ENCODE results near the gene SLC5A11. TPM values are rescaled to one million over a fixed set of nuclear protein-coding genes. Genes with fewer than 3 reads are reported as not detected.

SLC5A11 gene
- total and polyA plus RNA-seq, 2 experiments from 2014 or later, result 1.2 to 1.7 TPM

DNA sequence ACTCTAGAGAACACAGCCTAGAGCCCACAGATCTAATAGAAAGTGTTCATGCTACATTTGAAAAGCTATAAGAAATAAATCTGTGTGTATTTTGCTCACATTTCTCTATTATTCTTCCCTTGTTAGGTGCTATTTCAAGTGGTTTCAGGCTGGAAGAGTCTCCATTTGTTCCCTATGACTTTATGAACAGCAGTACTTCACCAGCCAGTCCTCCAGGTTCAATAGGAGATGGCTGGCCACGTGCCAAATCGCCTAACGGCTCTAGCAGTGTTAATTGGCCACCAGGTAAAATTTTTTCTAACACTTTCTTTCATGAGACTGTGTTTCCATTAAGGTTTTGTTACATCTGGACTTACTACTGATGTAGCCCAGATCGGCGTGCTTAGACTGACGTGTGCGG is 30.7 kb upstream of the SLC5A11 start:
- DNase-seq (ENCODE audit: low spot score), result no peak
- H2AFZ ChIP-seq, result no peak overlapping the region
- no peaks in the 10 kb centered on the region for H3K27me3 ChIP-seq
- no peak for TF ChIP-seq EZH2phosphoT487 (IDR thresholded peaks at IDR 0.05; ENCODE audit: low read depth, severe bottlenecking, unreplicated experiment)
- TF ChIP-seq, protein P1, sequence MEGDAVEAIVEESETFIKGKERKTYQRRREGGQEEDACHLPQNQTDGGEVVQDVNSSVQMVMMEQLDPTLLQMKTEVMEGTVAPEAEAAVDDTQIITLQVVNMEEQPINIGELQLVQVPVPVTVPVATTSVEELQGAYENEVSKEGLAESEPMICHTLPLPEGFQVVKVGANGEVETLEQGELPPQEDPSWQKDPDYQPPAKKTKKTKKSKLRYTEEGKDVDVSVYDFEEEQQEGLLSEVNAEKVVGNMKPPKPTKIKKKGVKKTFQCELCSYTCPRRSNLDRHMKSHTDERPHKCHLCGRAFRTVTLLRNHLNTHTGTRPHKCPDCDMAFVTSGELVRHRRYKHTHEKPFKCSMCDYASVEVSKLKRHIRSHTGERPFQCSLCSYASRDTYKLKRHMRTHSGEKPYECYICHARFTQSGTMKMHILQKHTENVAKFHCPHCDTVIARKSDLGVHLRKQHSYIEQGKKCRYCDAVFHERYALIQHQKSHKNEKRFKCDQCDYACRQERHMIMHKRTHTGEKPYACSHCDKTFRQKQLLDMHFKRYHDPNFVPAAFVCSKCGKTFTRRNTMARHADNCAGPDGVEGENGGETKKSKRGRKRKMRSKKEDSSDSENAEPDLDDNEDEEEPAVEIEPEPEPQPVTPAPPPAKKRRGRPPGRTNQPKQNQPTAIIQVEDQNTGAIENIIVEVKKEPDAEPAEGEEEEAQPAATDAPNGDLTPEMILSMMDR (IDR thresholded peaks at IDR 0.05; ENCODE audit: poor library complexity), result no peak
- TF ChIP-seq EZH2 (IDR thresholded peaks at IDR 0.05; ENCODE audit: borderline replicate concordance), result no peak
- H3K9me2 ChIP-seq (replicated peaks; ENCODE audit: insufficient read depth), result no peaks in the 10 kb centered on the region
- no peaks in the 10 kb centered on the region for H3K79me2 ChIP-seq
- H3K4me2 ChIP-seq, result no peak overlapping the region
- H3K4me3 ChIP-seq, result no peak overlapping the region
- H3K36me3 ChIP-seq (replicated peaks; ENCODE audit: insufficient read depth, low read depth), result no peaks in the 10 kb centered on the region
- no peaks in the 10 kb centered on the region for H3K4me1 ChIP-seq (ENCODE audit: insufficient read depth)
- no peaks in the 10 kb centered on the region for H4K20me1 ChIP-seq (ENCODE audit: insufficient read depth, poor library complexity, severe bottlenecking)
- no peak overlapping the region for H3K27ac ChIP-seq
- WGBS (ENCODE audit: low lambda C conversion rate, missing lambda C conversion rate), result 97% methylated on average over 7 of the region's 7 CpGs
- H3K9me3 ChIP-seq (ENCODE audit: low read depth), result no peaks in the 10 kb centered on the region

DNA sequence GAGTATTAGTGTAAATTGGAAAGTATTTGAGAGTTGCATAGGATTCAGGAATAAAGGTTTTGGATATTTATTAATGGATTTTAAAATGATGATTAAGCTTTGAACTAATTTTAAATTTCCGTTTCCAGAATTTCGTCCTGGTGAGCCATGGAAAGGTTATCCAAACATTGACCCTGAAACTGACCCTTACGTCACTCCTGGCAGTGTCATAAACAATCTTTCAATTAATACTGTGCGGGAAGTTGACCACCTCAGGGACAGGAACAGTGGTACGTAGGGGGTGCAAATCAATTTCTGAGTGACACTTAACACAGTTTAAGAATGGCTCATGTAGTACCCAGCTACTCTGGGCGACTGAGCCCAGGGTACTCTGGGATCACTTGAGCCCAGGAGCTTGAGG is 29.1 kb upstream of the SLC5A11 start:
- Histone ChIP-seq H3K79me2 (no peaks in the 10 kb centered on the region), H3K27me3 (no peaks in the 10 kb centered on the region), H4K20me1 (ENCODE audit: insufficient read depth, poor library complexity, severe bottlenecking) (no peaks in the 10 kb centered on the region), H3K9me2 (replicated peaks; ENCODE audit: insufficient read depth) (no peaks in the 10 kb centered on the region), H3K4me2 (no peak overlapping the region), H3K4me3 (no peak overlapping the region), H3K4me1 (ENCODE audit: insufficient read depth) (no peaks in the 10 kb centered on the region), H3K36me3 (replicated peaks; ENCODE audit: insufficient read depth, low read depth) (no peaks in the 10 kb centered on the region), H3K9me3 (ENCODE audit: low read depth) (no peaks in the 10 kb centered on the region), H2AFZ (no peak overlapping the region), H3K27ac (no peak overlapping the region)
- 91% methylated on average over 6 of the region's 6 CpGs for WGBS (ENCODE audit: low lambda C conversion rate, missing lambda C conversion rate)
- DNase-seq (ENCODE audit: low spot score), result no peak
- TF ChIP-seq EZH2 (IDR thresholded peaks at IDR 0.05; ENCODE audit: borderline replicate concordance) (no peak), EZH2phosphoT487 (IDR thresholded peaks at IDR 0.05; ENCODE audit: low read depth, severe bottlenecking, unreplicated experiment) (no peak)
- TF ChIP-seq, protein P1 (IDR thresholded peaks at IDR 0.05; ENCODE audit: poor library complexity), result no peak

DNA sequence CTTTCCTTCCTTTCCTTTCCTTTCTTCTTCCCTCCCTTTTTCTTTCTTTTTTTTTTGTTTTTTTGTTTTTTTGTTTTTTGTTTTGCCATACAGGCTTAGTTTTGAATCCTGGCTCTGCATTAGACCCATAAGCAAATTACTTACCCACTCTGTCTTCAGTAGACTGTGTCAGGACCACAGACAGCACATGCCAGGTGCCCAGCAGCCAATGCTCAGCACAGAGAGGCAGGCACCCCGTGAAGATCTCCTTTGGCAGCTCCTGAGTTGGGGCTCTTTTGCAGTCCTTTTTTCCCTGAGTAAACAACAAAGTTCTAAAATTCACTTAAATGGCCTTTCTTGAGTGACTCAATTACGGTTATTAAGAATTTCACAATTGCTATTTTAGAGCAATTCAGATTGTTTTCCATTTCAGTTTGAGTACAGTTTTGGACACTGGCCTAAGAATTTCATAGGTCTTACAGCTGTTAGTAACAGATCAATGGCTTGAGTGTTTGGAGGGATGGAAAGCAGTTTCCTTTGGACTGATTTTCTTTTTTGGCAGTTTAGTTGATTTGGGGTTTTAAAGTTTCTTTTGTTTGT is 26.2 kb upstream of the SLC5A11 start:
- no peaks in the 10 kb centered on the region for H3K36me3 ChIP-seq (replicated peaks; ENCODE audit: insufficient read depth, low read depth)
- no peaks in the 10 kb centered on the region for H3K9me3 ChIP-seq (ENCODE audit: low read depth)
- H3K79me2 ChIP-seq, result no peaks in the 10 kb centered on the region
- no peaks in the 10 kb centered on the region for H3K27me3 ChIP-seq
- no peak overlapping the region for H3K27ac ChIP-seq
- no peak for DNase-seq (ENCODE audit: low spot score)
- no peak overlapping the region for H3K4me3 ChIP-seq
- no peak for TF ChIP-seq EZH2 (IDR thresholded peaks at IDR 0.05; ENCODE audit: borderline replicate concordance)
- no peak overlapping the region for H2AFZ ChIP-seq
- no peaks in the 10 kb centered on the region for H3K9me2 ChIP-seq (replicated peaks; ENCODE audit: insufficient read depth)
- 65% methylated on average over 2 of the region's 2 CpGs for WGBS (ENCODE audit: low lambda C conversion rate, missing lambda C conversion rate)
- H3K4me1 ChIP-seq (ENCODE audit: insufficient read depth), result no peaks in the 10 kb centered on the region
- no peak overlapping the region for H3K4me2 ChIP-seq
- H4K20me1 ChIP-seq (ENCODE audit: insufficient read depth, poor library complexity, severe bottlenecking), result no peaks in the 10 kb centered on the region

DNA sequence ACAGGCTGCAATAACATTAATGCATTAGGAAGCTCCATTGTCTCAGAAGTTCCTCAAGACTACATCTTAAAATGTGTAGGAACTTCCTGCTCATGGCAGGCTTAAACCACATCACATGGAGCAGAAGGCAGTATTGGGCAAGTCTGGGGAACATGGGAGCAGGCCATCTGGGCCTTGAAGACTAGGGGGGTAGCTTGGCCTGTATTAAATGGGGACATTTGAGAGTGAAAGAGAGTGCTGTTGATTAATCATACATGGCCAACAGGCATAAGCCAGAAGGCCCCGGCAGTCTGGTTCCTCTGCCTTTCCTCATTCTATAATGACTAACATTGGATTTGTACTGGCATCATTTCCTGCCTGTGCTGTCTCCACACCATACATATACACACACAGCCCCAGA is 25.2 kb upstream of the SLC5A11 start:
- Histone ChIP-seq H3K36me3 (replicated peaks; ENCODE audit: insufficient read depth, low read depth) (no peaks in the 10 kb centered on the region), H3K27ac (no peak overlapping the region)

More for the DNA sequence above, 25.2 kb upstream of the SLC5A11 start:
- Histone ChIP-seq H3K27me3 (no peaks in the 10 kb centered on the region), H3K4me1 (ENCODE audit: insufficient read depth) (no peaks in the 10 kb centered on the region), H3K4me2 (no peak overlapping the region), H3K4me3 (no peak overlapping the region), H3K79me2 (no peaks in the 10 kb centered on the region), H3K9me2 (replicated peaks; ENCODE audit: insufficient read depth) (no peaks in the 10 kb centered on the region), H4K20me1 (ENCODE audit: insufficient read depth, poor library complexity, severe bottlenecking) (no peaks in the 10 kb centered on the region), H3K9me3 (ENCODE audit: low read depth) (no peaks in the 10 kb centered on the region), H2AFZ (no peak overlapping the region)
- TF ChIP-seq EZH2 (IDR thresholded peaks at IDR 0.05; ENCODE audit: borderline replicate concordance) (no peak), EZH2phosphoT487 (IDR thresholded peaks at IDR 0.05; ENCODE audit: low read depth, severe bottlenecking, unreplicated experiment) (no peak)
- TF ChIP-seq, protein P1 (IDR thresholded peaks at IDR 0.05; ENCODE audit: poor library complexity), result no peak
- 92% methylated on average over 1 of the region's 1 CpG for WGBS (ENCODE audit: low lambda C conversion rate, missing lambda C conversion rate)
- DNase-seq (ENCODE audit: low spot score), result no peak

Data from hepatocyte (in vitro differentiated cells).